Lower leg skin (tissue), 3 donors: ENCODE measurements around the gene ABL1.

Experiments used
- POLR2A ChIP-seq, 2 donors: fragments of 450-650 bp; IDR thresholded peaks; one replicate each; pipeline ENCODE4 v1.6.1; 2016 to 2017; ENCODE audit warnings: antibody characterized with exemption in 2 of 2, mild to moderate bottlenecking in 1 of 2, moderate library complexity in 1 of 2
- TF ChIP-seq, protein P1 (sequence below), 3 donors: fragments of 450-650 bp; IDR thresholded peaks; one replicate each; pipeline ENCODE4 v1.5.1; 2016; ENCODE audit warnings: antibody characterized with exemption in 3 of 3, mild to moderate bottlenecking in 3 of 3, moderate library complexity in 2 of 3

DNA sequence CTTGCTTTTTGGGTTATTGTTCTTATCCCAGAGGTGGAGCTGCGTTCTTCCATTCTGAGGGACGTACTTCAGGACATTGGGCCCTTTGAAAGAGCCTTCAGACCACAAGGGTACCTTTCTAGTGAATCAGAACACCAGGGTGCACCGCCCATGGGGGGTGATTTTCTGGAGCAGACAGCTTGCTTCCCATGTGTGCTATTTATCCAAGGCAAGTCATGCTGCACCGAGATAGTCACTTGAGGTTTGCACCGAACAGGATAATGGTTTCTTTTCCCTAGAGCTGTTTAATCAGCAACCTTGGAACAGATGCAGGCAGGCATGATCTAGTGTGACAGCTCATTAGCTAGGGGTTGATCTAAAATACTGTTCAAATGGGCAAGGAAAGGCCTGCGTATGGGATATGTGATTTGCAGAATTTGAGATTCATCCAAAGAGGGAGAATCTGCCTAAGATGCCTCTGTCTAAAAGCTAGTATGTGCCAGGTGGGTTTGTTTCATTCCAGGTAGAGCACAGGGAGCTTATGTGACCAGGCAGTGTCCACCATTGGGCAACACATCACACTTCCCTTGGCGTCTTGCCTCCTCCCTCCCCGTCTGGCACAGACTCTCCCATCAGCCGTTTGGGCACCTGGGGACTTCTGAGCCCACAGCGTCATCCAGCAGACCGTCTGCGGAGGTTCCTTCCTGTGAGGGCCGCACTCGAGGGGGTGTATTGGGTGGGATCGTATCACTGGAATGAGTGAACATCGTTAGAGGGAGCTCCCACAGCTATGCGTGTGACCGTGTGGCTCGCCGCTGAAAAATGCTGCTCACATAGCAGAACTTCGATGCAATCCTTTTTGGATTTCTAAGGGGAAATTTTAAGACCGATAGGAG is 23.0 kb downstream of the ABL1 start:
- TF ChIP-seq, protein P1, sequence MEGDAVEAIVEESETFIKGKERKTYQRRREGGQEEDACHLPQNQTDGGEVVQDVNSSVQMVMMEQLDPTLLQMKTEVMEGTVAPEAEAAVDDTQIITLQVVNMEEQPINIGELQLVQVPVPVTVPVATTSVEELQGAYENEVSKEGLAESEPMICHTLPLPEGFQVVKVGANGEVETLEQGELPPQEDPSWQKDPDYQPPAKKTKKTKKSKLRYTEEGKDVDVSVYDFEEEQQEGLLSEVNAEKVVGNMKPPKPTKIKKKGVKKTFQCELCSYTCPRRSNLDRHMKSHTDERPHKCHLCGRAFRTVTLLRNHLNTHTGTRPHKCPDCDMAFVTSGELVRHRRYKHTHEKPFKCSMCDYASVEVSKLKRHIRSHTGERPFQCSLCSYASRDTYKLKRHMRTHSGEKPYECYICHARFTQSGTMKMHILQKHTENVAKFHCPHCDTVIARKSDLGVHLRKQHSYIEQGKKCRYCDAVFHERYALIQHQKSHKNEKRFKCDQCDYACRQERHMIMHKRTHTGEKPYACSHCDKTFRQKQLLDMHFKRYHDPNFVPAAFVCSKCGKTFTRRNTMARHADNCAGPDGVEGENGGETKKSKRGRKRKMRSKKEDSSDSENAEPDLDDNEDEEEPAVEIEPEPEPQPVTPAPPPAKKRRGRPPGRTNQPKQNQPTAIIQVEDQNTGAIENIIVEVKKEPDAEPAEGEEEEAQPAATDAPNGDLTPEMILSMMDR (IDR thresholded peaks at IDR 0.05), result no peak
- no peak for TF ChIP-seq POLR2A (IDR thresholded peaks at IDR 0.05)
